Measurements from ENCODE around the gene RAB3B. TPM values are rescaled to one million over a fixed set of nuclear protein-coding genes. Genes with fewer than 3 reads are reported as not detected.

Gene RAB3B
- total and polyA plus RNA-seq, 4 donors, result 0.02 to 0.57 (median 0.11) TPM

DNA sequence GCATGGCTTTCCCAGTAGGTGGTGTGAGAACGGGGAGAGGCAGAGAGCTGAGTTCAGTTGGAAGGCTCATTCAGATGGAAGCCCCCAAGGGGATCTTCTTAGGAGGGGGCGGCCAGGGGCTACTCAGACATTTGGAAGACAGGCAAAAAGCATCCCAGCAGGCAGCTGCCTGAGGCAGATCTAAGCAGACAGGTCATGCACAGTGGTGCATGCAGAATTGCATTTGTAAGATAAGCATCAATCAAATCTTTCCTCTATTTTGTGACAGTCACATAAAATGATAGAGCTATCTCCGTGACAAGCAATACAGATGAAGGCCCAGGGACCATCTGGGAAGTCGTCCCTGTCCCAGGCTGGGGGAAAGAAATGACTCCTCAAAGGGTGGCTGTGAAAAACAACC is 3.8 kb downstream of the RAB3B start:
- DNase-seq, result no peak
- Histone ChIP-seq H3K36me3 (ENCODE audit: control insufficient read depth in 4 of 4, insufficient read depth in 4 of 4, low read length in 4 of 4) (no peaks in the 10 kb centered on the region), H3K27me3 (ENCODE audit: control insufficient read depth in 3 of 3, insufficient read depth in 3 of 3, low read length in 2 of 3) (peaks cover 0 to 40% (median 21%) of the 10 kb centered on the region in 3 donors), H3K4me1 (ENCODE audit: control insufficient read depth in 5 of 5, insufficient read depth in 5 of 5, low read length in 5 of 5) (peaks cover 0 to 4% (median 0%) of the 10 kb centered on the region in 5 donors), H3K4me3 (no peak overlapping the region), H3K9ac (ENCODE audit: insufficient read depth in 1 of 2, low read length in 2 of 2) (no peak overlapping the region), H3K9me3 (ENCODE audit: control insufficient read depth in 4 of 4, insufficient read depth in 3 of 4, low read length in 3 of 4) (peaks cover 0 to 3% (median 0%) of the 10 kb centered on the region in 4 donors), H3K27ac (ENCODE audit: low read depth in 1 of 2, low read length in 1 of 2) (no peak overlapping the region)
- TF ChIP-seq, protein P1, sequence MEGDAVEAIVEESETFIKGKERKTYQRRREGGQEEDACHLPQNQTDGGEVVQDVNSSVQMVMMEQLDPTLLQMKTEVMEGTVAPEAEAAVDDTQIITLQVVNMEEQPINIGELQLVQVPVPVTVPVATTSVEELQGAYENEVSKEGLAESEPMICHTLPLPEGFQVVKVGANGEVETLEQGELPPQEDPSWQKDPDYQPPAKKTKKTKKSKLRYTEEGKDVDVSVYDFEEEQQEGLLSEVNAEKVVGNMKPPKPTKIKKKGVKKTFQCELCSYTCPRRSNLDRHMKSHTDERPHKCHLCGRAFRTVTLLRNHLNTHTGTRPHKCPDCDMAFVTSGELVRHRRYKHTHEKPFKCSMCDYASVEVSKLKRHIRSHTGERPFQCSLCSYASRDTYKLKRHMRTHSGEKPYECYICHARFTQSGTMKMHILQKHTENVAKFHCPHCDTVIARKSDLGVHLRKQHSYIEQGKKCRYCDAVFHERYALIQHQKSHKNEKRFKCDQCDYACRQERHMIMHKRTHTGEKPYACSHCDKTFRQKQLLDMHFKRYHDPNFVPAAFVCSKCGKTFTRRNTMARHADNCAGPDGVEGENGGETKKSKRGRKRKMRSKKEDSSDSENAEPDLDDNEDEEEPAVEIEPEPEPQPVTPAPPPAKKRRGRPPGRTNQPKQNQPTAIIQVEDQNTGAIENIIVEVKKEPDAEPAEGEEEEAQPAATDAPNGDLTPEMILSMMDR (IDR thresholded peaks at IDR 0.05; ENCODE audit: control extremely low read depth, extremely low read depth), result no peak
- ATAC-seq (ENCODE audit: insufficient read depth, low FRiP score), result no peak
- whole genome bisulfite sequencing, 2 donors, result 84 to 88% methylated on average over 4 of the region's 4 CpGs

DNA sequence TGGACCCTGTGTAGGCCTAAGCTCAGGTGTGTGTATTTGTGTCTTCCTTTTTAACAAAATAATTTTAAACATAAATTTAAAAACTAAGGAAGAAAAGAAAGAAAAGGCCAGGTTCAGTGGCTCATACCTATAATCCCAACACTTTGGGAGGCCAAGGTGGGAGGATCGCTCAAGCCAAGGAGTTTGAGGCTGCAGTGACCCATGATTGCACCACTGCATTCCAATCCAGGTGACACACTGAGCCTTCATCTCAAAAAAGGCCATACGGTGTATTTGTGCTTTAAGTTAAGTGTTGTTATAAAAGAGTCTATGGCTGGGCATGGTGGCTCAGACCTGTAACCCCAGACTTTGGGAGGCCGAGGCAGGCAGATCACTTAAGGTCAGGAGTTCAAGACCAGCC is 8.3 kb downstream of the RAB3B start:
- Histone ChIP-seq H3K4me3 (no peak overlapping the region), H3K36me3 (ENCODE audit: control insufficient read depth in 4 of 4, insufficient read depth in 4 of 4, low read length in 4 of 4) (no peaks in the 10 kb centered on the region), H3K9me3 (ENCODE audit: control insufficient read depth in 4 of 4, insufficient read depth in 3 of 4, low read length in 3 of 4) (no peaks in the 10 kb centered on the region), H3K4me1 (ENCODE audit: control insufficient read depth in 5 of 5, insufficient read depth in 5 of 5, low read length in 5 of 5) (no peaks in the 10 kb centered on the region), H3K27ac (ENCODE audit: low read depth in 1 of 2, low read length in 1 of 2) (no peak overlapping the region), H3K9ac (ENCODE audit: insufficient read depth in 1 of 2, low read length in 2 of 2) (no peak overlapping the region), H3K27me3 (ENCODE audit: control insufficient read depth in 3 of 3, insufficient read depth in 3 of 3, low read length in 2 of 3) (peaks cover 0 to 7% (median 0%) of the 10 kb centered on the region in 3 donors)
- no peak for ATAC-seq (ENCODE audit: insufficient read depth, low FRiP score)
- no peak for DNase-seq
- 95 to 97% methylated on average over 3 of the region's 3 CpGs for WGBS, 2 donors
- TF ChIP-seq, protein P1 (IDR thresholded peaks at IDR 0.05; ENCODE audit: control extremely low read depth, extremely low read depth), result no peak

DNA sequence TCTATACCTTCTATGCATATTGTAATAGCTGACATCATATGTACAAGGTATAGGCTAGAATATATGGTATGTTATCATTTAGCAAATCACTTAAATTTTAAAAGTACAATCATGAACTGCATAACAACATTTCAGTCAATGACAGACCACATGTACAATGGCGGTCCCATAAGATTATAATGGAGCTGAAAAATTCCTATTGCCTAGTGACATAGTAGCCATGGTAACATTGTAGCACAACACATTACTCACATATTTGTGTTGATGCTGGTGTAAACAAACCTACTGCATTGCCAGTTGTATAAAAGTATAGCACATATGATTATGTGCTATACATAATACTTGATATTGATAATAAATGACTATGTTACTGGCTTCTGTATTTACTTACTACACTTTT is 8.9 kb downstream of the RAB3B start:
- Histone ChIP-seq H3K27me3 (ENCODE audit: control insufficient read depth in 3 of 3, insufficient read depth in 3 of 3, low read length in 2 of 3) (peaks cover 0 to 3% (median 0%) of the 10 kb centered on the region in 3 donors), H3K9ac (ENCODE audit: insufficient read depth in 1 of 2, low read length in 2 of 2) (no peak overlapping the region), H3K36me3 (ENCODE audit: control insufficient read depth in 4 of 4, insufficient read depth in 4 of 4, low read length in 4 of 4) (no peaks in the 10 kb centered on the region), H3K4me3 (no peak overlapping the region), H3K9me3 (ENCODE audit: control insufficient read depth in 4 of 4, insufficient read depth in 3 of 4, low read length in 3 of 4) (no peaks in the 10 kb centered on the region), H3K27ac (ENCODE audit: low read depth in 1 of 2, low read length in 1 of 2) (no peak overlapping the region), H3K4me1 (ENCODE audit: control insufficient read depth in 5 of 5, insufficient read depth in 5 of 5, low read length in 5 of 5) (no peaks in the 10 kb centered on the region)
- WGBS, 2 donors, result 78 to 93% methylated on average over 1 of the region's 1 CpG
- DNase-seq, result peak in 1 of 3 donors; percentile 7
- no peak for ATAC-seq (ENCODE audit: insufficient read depth, low FRiP score)
- TF ChIP-seq, protein P1 (IDR thresholded peaks at IDR 0.05; ENCODE audit: control extremely low read depth, extremely low read depth), result no peak

DNA sequence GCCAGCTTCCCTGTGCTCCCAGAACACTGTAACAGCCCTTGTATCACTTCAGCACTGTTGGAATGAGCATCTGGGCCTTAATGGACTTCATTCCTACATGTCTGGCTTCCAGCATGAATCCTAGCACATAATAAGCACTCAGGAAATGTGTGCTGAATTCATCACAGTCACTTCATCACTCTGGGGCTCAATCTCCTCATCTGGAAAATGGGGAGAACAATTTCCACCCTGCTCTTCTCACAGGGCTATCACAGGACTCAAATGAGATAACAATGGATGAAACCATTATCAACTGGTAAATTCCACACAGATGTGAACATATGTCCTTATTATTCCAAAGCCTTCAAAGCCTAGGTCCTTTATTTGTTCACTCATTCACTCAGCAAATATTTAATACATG is 12.4 kb downstream of the RAB3B start:
- TF ChIP-seq, protein P1 (IDR thresholded peaks at IDR 0.05; ENCODE audit: control extremely low read depth, extremely low read depth), result no peak
- no peak for DNase-seq
- no peak for ATAC-seq (ENCODE audit: insufficient read depth, low FRiP score)

More for the DNA sequence above, 12.4 kb downstream of the RAB3B start:
- Histone ChIP-seq H3K9ac (ENCODE audit: insufficient read depth in 1 of 2, low read length in 2 of 2) (no peak overlapping the region), H3K9me3 (ENCODE audit: control insufficient read depth in 4 of 4, insufficient read depth in 3 of 4, low read length in 3 of 4) (no peaks in the 10 kb centered on the region), H3K36me3 (ENCODE audit: control insufficient read depth in 4 of 4, insufficient read depth in 4 of 4, low read length in 4 of 4) (no peaks in the 10 kb centered on the region), H3K4me1 (ENCODE audit: control insufficient read depth in 5 of 5, insufficient read depth in 5 of 5, low read length in 5 of 5) (peaks cover 0 to 1% (median 0%) of the 10 kb centered on the region in 5 donors), H3K27ac (ENCODE audit: low read depth in 1 of 2, low read length in 1 of 2) (no peak overlapping the region), H3K4me3 (no peak overlapping the region), H3K27me3 (ENCODE audit: control insufficient read depth in 3 of 3, insufficient read depth in 3 of 3, low read length in 2 of 3) (peaks cover 0 to 3% (median 0%) of the 10 kb centered on the region in 3 donors)

All from lung (tissue), 12 donors.